ENCODE data around the gene DNAL1.

- TF ChIP-seq GATA1 (IDR thresholded peaks at IDR 0.05; ENCODE audit: low read depth, low read length) = no peak
- TF ChIP-seq POLR2A (IDR thresholded peaks at IDR 0.05; ENCODE audit: low read length) = no peak
Observed at GRCh38 chr14:73721101-73721821, 76.5 kb downstream of the DNAL1 start.
